ENCODE results near the gene STX4.

STX4 gene

DNA sequence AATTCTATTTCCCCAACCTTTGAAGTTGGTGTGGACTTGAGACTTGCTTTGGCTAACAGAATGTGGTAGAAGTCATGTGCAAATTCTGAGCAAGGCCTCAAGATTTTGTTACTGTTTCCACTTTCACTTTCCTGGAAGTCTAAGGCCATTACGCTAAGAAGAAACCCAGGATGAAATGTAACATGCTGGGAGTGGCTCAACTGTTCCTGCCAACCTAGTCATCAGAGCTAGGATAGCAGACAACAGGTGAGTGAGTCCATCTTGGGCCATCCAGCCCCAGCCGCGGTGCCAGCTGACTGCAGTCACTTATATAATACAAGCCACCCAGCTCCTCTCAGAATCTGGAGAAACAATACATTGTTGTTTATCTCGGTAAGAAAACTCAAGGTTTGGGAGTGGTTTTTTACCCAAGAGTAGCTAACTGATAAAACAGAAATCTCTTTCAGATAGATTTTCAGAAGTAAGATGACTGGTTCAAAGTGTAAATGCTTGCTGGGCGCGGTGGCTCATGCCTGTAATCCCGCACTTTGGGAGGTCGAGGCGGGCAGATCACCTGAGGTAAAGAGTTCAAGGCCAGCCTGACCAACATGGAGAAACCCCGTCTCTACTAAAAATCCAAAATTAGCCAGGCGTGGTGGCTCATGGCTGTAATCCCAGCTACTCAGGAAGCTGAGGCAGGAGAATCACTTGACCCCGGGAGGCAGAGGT lies 10.7 kb upstream of the STX4 start:
- no peak for DNase-seq

- no peak for DNase-seq
Observed at GRCh38 chr16:31023252-31023602, 10.1 kb upstream of the STX4 start.

DNA sequence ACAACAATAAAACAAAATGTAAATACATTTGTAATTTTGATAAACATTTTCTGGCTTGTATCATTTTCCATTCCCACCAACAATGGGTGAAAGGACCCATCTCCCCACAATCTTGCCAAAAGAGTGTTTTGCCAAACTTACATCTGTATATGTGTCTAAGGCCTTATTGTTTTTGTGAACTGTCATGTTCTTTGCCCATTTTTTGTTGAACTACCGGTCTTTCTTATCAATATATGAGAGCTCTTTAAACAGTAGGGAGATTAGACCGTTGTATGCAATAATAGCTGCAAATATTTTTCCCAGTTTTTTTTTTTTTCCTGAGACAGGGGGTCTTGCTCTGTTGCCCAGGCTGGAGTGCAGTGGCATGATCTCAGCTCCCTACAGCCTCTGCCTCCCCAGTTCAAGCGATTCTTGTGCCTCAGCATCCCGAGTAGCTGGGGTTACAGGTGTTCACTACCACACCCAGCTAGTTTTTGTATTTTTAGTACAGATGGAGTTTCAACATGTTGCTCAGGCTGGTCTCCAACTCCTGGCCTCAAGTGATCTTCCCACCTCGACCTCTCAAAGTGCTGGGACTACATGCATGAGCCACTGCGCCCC lies 9.6 kb upstream of the STX4 start:
- DNase-seq, result no peak

DNA sequence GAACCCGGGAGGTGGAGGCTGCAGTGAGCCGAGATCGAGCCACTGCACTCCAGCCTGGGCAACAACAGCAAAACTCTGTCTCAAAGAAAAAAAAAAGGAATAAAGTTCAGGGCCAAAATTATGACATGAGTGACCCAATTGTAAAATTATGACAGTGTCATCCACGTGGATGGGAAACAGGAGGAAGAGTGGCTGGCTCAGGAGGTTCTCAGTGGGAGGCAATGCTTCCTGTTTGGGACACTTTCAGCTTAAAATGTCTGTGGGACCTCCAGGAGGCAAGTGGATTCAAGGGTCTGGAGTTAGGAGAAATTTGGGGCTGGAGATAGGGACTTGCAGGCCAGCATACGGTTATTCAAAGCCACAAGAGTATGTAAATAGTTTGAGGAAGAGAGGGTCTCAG lies 8.0 kb upstream of the STX4 start:
- DNase-seq, result no peak

DNA sequence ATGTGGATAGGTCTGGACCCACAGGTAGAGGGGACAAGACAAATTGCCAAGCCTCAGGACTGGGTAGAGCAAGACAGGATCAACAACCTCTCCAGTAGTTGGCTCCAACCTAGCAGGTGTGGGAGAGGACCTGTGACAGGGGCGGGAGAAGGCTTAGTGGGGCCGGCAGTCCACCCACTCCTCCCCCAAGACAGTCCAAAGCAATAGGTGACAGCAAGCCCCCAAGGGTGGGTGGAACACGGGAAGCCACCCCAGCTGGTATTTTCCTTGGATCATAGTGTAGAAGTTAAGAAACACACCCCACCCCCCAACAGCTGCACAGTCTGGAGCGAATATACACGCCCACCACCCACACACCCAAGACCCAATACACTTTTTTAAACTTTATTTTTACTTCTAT lies 4.1 kb upstream of the STX4 start:
- no peak for DNase-seq

- DNase-seq, result no peak
Observed at GRCh38 chr16:31031276-31031675, 2.1 kb upstream of the STX4 start.

DNA sequence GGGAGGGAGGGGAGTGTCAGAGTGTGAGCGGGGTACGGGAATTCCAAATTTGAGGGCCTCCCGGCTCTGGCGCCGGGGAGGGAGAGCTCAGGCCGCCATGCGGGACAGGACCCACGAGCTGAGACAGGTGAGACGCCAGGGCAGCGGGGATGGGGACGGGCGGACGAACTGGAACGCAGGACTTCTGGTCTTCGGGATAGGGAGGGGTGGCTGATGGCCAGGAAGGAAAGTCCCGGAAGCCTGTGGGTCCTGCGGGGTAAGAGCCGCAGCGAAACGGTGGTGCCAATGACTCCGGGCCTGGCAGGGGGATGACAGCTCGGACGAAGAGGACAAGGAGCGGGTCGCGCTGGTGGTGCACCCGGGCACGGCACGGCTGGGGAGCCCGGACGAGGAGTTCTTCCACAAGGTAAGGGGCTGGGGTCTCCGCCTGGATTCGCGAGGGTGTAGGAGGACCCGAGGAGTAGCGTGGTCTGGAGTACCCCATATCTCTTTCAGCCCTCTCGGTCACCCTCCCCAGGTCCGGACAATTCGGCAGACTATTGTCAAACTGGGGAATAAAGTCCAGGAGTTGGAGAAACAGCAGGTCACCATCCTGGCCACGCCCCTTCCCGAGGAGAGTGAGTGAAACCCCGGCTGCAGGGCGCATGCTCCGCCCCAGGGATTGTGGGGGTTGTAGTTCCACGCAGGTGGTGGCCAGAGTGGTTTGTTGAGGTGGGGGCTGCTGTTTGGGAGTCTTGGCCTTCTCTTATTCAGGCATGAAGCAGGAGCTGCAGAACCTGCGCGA lies 543 bp downstream of the STX4 start:
- DNase-seq, result peak; percentile 93

DNA sequence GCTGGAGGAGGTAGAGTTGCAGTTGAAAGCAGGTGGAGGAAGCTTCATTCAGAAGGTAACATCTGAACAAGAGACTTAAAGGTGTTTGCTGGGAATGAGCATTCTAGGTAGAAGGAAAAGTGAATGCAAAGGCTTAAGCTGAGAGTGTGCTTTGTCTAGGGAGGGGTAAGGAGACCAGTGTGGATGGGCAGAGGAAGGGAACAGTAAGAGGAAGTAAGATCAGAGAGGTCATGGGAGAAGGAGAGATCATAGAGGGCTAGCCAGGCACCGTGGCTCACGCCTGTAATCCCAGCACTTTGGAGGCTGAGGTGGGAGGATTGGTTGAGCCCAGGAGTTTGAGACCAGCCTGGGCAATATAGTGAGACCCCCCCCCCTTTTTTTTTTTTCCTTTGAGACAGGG lies 3.3 kb downstream of the STX4 start:
- no peak for DNase-seq

- no peak for DNase-seq
Observed at GRCh38 chr16:31038993-31039392, 5.6 kb downstream of the STX4 start.

- no peak for DNase-seq
Observed at GRCh38 chr16:31042866-31043265, 9.5 kb downstream of the STX4 start.

DNA sequence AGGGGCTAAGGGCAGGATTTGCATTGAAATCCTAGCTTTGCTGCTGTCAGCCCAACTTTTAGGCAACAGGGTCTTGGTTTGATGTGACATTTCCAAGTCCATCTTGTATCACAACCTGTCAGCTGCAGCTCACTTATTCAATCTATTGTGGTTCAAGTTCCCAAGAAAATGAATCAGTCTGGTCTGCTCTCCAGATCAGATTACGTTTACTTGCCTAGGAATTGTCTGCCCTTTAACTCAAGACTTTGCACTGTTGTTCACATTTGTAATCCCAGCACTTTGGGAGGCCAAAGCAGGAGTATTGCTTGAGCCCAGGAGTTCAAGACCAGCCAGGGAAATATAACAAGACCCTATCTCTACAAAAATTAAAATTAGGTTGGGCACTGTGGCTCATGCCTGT lies 10.0 kb downstream of the STX4 start:
- DNase-seq, result no peak

DNA sequence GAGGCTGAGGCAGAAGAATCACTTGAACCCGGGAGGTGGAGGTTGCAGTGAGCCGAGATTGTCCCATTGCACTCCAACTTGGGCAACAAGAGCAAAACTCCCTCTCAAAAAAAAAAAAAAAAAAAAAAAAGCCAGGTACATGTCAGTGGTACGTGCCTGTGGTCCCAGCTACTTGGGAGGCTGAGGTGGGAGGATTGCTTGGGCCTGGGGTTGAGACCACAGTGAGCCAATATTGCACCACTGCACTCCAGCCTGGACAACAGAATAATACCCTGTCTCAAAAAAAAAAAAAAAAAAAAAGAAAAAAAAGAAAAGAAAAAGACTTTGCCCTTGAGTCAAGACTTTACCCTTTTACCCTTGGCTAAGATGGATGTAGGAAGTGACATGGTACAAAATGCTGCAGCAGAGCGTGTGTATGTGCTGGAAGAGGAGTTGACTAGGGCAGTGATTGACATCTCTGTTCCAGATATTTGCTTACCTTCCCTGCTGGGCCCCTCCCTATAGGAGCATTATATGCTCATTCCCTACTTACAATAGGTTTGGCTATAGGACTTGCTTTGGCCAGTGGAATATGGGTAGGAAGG lies 10.6 kb downstream of the STX4 start:
- DNase-seq, result no peak

- DNase-seq, result no peak
Observed at GRCh38 chr16:31050280-31051030, 17.1 kb downstream of the STX4 start.

GRCh38 chr16:31052114-31052513 lies 18.8 kb downstream of the STX4 start:
- DNase-seq, result no peak

GRCh38 chr16:31055613-31056012 lies 22.3 kb downstream of the STX4 start:
- DNase-seq, result no peak

GRCh38 chr16:31061126-31061812 lies 27.9 kb downstream of the STX4 start:
- no peak for DNase-seq

DNA sequence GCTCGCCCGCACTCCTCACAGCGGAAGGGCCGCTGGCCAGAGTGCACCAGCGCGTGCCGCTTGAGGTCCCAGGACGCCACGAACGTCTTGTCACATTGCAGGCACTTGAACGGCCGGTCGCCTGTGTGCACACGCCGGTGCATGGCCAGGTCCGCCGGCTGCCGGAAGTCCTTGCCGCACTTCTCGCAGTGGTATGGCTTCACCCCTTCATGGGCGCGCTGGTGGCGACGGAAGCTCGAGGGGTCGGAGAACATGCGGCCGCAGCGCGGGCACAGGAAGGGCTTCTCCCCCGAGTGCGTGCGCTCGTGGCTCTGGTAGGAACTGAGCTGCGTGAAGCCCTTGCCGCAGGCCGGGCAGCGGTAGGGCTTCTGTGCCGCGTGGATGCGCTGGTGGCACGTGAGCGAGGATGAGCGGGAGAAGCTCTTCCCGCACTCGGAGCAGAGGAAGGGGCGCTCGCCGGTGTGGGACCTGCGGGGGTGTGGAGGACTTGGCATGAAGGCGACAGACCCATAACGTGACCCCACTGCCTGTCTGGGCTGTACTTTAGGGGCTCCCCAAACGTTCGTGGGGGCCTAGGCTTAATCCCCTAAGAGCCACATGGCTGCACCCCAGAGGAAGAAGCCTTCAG lies 28.6 kb downstream of the STX4 start:
- no peak for DNase-seq

DNA sequence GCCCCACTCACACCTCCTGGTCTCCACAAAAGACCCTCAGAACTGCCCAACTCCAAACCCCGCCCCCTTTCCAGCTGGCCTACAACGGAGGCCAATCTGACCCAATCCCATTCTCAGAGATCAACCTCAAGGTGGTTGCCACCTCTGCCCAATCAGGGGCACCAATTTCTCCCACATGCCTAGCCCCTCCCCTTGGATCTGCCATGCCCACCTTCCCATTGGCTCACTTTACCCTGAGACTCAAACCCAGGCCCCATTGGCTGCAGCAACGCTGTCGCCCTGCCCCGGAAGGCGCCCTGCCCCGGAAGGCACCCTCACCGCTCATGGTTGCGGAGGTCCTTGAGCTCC lies 30.1 kb downstream of the STX4 start:
- no peak for DNase-seq

DNA sequence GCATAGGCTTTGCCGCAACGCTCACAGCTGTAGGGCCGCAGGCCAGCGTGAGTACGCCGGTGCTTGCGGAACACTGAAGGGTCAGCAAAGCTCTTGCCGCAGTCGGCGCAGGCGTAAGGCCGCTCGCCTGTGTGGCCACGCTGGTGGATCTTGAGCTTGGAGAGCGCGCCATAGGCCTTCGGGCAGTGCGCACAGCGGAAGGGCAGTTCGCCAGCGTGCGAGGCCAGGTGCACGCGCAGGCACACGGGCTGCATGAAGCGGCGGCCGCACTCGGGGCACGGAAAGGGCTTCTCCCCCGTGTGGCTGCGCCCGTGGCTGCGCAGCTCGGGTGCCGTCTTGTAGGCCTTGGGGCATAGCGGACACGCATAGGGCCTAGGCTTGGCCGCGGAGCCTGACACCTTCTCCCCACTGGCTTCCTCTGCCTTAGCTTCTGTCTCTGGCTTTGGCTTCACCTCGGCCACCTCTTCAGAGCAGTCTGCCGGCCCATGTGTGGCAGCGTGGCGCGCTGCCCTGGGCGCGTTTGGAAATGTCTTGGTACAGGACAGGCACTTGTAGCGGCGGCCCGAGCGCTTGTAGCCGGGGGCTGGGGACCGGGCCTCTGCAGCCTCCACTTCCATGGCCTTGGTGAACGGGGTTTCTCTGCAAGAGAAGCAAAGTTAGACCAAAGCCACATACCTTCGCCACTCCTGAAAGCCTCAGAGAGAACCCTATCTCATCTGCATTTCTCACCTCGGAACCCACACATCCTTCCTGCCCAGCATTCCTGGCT lies 30.7 kb downstream of the STX4 start:
- no peak for DNase-seq

DNA sequence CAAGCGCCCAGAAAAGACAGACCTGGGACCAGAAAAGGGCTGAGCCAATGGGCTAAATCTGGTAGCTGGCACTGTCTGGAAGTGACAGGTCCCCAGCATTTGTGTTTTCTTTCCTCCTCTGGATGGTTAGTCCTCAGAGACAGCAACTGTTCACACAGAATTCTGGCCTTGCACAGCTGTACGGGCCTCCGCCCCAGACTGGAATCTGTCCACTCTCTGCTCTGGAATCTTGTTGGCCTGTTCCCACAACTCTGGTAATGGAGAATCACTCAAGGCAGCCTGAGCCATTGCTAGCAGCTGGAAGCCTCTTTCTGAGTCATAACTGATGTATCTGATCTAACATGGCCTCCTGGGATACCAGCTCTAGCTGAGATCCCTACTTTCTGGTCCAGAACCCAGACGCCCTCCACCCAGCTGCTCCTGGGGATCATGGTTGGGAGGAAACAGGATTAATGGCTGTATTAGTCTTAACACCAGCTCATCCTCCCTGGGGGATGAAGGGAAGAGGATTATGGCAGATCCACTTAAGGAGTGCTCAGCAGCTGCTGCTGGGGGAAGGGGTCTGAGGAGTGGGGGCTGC lies 31.6 kb downstream of the STX4 start:
- no peak for DNase-seq

GRCh38 chr16:31067342-31067741 lies 34.0 kb downstream of the STX4 start:
- DNase-seq, result no peak

All from stimulated activated CD4-positive, alpha-beta T cell treated with anti-CD3 and anti-CD28 coated beads, Interleukin-15, amount 100 ng/mL, for 24 hours (primary cell).